CD4-positive, alpha-beta T cell treated with Interleukin-21 for 1 hour (primary cell): ENCODE data around the gene ASPHD2.

Experiments
- DNase-seq: peaks from one replicate; pipeline ENCODE4 v3.0.0-alpha.2; 2020

Gene ASPHD2

GRCh38 chr22:26479043-26479791 is 50.2 kb downstream of the ASPHD2 start:
- no peak for DNase-seq

GRCh38 chr22:26479792-26480610 is 50.9 kb downstream of the ASPHD2 start:
- DNase-seq: no peak

DNA sequence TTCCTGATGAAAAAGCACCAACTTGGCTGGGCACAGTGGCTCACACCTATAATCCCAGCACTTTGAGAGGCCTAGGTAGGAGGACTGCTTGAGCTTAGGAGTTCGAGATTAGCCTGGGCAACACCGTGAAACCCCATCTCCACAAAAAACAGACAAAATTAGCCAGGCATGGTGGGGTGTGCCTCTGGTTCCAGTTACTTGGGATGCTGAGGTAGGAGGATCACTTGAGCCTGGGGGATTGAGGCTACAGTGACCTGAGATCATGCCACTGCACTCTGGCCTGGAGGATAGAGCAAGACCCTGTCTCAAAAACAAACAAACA is 51.5 kb downstream of the ASPHD2 start:
- DNase-seq: no peak

GRCh38 chr22:26481112-26481693 is 52.1 kb downstream of the ASPHD2 start:
- DNase-seq: no peak

DNA sequence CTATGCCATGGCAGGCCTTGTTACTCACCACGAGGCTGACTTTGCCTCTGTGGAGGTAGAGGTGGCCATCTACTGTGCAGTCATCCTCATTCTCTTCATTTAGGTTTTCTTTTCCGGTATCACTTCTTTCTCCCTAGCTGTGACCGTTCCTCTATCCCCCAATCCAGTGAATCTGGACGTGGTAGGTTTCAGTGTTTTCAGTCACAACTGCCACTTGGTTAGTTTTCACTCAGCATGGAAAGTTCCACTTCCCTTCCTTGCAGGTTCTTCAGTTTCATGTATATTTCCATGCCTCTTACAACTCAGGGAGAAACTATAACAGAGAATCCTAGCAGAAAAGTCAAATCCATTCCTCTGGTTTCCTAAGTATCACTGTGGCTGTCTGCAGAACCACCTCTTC is 52.6 kb downstream of the ASPHD2 start:
- no peak for DNase-seq

DNA sequence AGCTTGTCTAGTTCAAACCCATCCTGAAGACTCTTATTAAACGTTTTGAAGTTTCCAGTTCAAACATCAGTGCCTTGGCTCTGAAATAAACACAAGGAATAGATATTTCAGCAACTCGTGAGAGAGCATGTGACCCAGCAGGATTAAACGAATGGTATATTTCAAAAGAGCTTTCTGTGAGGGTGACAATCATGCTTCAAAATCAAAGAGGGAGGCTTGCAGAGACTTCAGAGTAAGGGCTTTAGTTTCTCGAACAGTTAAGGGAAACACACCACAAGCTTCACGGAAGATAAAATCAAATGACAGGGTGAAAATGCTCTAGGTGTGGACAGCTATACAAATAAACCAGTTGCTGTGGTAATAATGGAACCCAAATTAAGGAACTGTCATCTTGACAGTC is 53.1 kb downstream of the ASPHD2 start:
- DNase-seq: no peak

DNA sequence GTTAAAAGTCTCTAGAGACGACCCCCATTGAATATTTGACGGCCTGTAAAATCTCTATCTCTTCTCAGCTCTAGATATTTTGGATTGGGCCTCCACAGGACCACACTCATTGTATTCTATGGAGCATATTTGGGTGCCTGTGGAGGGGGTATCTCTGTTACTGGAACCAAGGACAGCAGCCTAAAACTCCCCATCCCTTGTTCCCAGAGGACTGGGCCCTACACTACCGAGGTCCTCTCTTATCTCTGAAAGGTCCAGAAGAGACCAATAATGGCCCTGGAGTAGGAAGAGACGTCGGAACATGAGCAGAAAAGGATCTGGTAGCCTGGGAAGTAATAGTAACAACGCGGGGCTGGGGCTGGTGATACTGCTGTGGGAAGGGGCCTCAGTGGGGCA is 54.0 kb downstream of the ASPHD2 start:
- DNase-seq: no peak

- DNase-seq: peak; percentile 94
These were observed 54.6 kb downstream of the ASPHD2 start, which contains the start of the genes HPS4 and SRRD for GRCh38 chr22:26483439-26484359. HPS4 (minus strand) TSS chr22:26483783; CDS start chr22:26481762, 2,021 bp downstream. SRRD (plus strand) TSS chr22:26483877; CDS start chr22:26483891, 14 bp downstream.

- peak; percentile 58 for DNase-seq
These were observed 55.3 kb downstream of the ASPHD2 start for GRCh38 chr22:26484360-26484706.

DNA sequence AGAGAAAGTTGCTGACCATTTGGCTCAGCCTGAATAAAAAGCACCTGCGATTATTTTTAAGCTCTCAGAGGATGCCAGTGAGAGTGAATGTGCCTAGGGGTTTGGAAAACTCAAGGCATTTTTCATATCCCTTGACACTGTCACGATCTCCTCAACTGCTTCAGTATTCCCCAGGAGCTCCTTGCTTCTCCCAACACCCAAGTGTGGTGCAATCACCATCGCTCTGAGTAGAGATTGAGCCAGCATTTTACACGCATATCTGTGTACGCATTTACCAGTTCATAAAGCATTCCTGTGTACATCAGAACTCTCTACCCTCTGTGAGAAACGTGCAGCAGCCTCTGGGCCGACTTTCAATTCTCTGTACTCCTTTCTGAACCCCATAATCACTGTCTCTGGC is 56.0 kb downstream of the ASPHD2 start:
- no peak for DNase-seq

DNA sequence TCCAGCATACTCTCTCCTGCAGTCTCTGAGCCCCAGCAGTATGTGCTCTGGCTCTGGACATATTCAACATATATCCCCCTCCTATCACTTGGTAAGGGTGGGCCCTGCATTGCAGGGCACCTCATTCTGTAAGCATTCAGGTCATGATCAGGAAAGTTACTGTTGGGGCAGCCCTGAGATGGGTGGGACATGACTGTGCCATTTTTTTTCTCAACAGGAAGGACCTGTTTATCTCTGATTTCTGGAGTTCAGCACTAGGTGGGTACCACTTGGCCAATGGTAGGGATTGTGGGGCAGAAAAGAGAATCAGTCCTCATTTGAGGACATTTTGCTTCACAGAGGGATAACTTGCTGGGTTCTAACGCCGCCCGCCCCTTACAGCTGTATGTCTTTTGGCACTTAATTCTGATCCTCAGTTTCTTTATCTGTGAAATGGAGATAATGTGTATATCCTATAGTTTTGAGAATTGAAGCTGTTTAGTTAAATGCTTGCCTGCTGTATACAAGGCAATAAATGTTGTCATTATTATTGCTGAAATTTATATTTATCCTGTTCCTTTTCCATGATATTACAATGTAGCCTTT is 56.8 kb downstream of the ASPHD2 start:
- no peak for DNase-seq

DNA sequence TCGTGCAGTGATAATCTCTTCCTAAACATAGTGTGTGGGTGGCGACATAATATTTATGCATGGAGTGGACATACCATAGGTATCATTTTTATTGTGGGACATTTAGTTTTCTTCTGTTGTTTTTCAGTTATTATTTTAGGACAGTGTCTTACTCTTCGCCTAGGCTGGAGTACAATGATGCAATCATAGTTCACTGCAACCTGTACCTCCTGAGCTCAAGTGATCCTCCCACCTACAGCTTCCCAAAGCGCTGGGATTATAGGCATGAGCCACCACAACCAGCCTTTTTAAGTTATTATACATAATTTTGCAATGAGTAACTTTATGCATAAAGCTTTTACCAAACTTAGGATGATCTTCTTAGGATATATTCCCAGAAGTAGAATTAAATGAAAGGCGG is 57.3 kb downstream of the ASPHD2 start:
- DNase-seq: no peak

GRCh38 chr22:26487996-26488395 is 58.9 kb downstream of the ASPHD2 start:
- DNase-seq: no peak

DNA sequence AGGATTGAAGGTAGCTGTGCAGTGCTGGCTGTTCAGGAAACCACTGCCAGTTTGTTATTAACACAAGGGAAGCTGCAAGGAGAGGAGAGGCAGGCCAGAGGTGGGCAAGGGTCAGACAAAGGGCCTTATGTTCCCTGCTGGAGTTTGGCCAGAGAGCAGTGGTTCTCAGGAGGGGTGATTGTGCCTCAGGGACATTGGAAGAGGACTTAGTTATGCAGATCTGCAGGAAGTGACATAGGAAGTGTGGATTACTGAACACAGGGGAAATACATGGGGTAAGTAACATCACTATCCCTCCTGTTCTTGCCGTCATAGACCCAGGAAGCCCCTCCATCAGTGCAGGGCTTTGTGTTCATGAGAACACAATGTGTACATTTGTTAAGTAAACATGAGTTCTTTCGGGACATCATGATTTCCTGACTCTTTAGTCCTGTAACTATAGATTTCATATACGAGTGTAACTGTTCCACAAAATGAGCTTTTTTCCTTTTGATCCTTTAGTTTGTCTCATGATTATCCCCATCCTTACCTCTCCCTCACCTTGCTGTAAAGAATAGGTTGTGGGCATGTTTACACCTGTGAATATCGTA is 60.5 kb downstream of the ASPHD2 start:
- no peak for DNase-seq

DNA sequence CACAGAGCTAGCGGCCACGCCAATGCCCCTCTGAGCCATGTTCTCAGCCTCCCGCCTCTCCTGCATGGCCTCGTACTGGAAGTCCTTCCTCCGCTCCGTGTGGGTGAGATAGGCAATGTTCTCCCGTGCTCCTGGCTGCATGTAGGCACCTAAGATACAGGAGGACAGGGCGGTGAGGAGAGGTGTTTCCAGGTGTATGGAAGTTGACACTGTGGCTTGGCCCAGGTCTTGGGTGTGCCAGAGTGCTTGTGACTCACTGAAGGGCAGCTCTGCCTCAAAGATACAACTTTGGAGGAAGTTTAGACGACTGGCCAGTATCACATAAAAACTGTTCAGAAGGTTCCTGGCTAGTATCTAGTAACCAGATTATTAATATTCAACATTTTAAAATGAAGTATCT is 63.2 kb downstream of the ASPHD2 start:
- no peak for DNase-seq

GRCh38 chr22:26494506-26494905 is 65.4 kb downstream of the ASPHD2 start:
- DNase-seq: no peak
